Tongue (tissue), 2 donors: ENCODE measurements around the gene GAS1. TPM values are rescaled to one million over a fixed set of nuclear protein-coding genes. Genes with fewer than 3 reads are reported as not detected.

Experiments used
- DNase-seq: peaks from one replicate; pipeline ENCODE4 v3.0.0-alpha.2; 2015
- total RNA-seq: library from RNA; depleted of rRNA; stranded (reverse); fragments of >200 nt; gene quantifications from one replicate; pipeline ENCODE4 v1.2.3, GENCODE V29; 2014

Gene GAS1, protein sequence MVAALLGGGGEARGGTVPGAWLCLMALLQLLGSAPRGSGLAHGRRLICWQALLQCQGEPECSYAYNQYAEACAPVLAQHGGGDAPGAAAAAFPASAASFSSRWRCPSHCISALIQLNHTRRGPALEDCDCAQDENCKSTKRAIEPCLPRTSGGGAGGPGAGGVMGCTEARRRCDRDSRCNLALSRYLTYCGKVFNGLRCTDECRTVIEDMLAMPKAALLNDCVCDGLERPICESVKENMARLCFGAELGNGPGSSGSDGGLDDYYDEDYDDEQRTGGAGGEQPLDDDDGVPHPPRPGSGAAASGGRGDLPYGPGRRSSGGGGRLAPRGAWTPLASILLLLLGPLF
- 142 TPM for total RNA-seq

DNA sequence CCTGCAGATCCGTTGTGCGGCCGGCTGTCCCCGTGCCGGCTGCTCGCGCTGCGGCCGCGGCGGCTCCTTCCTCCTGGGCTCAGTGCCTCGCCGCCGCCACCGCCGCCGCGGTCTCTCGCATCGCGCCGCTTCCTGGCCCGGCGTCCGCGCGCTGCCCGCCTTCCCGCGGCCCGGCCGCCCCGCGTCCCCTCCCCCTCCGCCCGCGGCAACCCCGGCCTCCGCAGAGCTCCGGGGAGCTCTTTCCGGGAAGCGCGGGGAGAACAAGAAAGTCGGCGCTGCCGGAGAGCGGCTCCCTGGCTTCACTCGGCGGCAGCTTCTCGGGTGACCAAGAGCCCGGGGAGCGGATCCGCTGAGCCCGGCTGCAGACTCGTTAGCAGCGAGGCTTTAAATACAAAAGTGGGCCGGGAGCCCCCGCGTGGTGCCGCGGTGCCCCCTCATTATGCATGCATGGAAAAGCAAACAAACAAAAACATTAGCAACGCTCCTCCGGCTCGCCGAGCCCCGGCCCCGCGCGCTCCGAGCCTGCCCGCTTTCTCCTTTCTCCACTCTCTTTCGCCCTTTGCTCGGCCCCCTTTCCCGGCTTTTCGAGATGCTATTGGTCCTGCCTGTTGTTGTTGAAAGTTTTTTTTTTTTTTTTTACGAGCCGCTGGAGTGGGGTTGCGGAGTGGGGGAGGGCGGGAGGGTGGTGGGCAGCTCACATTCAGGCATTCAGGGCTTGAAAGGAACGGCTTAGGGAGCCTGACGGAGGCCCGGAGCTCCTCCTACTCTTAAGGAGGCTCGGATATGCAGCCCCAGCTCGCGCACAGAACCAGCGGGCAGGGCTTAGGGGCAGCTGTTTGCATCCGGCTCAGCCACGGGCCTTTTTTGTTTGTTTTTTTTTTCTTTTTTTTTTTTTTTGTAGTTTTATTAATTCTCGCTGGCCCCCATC lies at the start of gene GAS1:
GAS1 (minus strand) TSS at position 361 of the 928 bp plus-strand sequence. CDS start 727 bp downstream, outside the sequence.
- peak; percentile 98 for DNase-seq

GRCh38 chr9:86994231-86994630 lies 46.9 kb upstream of the GAS1 start:
- no peak for DNase-seq

- DNase-seq = no peak
These were observed 46.5 kb upstream of the GAS1 start for GRCh38 chr9:86993830-86994229.

GRCh38 chr9:86991077-86991476 lies 43.8 kb upstream of the GAS1 start:
- no peak for DNase-seq

DNA sequence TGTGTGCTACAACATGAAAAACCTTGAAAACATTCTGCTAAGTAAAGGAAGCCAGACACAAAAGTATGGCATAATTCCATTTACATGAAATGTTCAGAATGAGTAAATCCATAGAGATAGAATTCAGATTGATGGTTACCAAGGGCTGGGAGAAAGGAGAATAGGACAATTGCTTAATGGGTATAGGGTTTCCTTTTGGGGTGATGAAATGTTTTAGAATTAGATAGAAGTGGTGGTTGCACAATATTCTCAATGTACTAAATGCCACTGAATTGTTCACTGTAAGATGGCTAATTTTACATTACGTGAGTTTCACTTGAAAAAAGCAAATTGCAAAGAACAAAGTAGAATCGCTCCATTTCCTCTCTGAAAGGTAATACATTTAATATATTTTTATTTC lies 43.0 kb upstream of the GAS1 start:
- no peak for DNase-seq

DNA sequence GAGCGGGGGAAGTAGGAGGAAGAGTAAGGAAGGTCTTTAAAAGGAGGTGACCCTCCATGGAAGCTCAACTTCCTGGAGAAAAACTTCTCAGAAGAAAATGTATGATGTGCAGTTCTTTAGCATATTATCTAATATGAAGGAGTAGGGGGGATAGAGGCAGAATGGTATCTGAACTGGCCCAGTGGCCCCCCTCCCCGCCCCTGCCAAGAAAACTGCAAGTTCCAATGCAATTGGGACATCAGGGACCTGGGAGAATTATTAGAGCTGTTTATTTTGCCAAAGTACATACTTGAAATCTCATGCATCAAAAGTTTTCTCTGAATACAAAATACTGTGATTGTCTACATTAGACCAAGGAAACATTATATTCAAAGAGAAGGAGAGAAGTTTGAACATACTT lies 40.6 kb upstream of the GAS1 start:
- DNase-seq = no peak

GRCh38 chr9:86985132-86985647 lies 37.9 kb upstream of the GAS1 start:
- no peak for DNase-seq

GRCh38 chr9:86983620-86984259 lies 36.4 kb upstream of the GAS1 start:
- DNase-seq = peak; percentile 60

- no peak for DNase-seq
These were observed 35.9 kb upstream of the GAS1 start for GRCh38 chr9:86983249-86983619.

DNA sequence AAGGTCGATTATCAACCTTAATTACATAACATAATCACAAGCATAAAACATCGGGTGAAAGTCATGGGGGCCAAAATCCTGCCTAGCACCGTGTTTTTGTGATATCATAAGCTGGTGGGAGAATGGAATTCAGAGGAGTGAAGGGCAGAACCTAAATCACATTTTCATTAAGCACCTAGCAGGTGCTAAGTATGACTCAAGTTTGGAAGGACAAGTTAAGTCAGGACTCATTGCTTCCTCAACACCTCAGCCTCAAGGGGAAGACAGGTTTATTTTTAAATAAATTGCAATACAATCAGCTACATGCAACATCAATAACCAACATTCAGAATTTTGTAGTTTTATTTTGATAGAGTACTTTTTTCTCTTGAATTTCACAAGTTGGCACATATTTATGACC lies 33.5 kb upstream of the GAS1 start:
- DNase-seq = no peak

DNA sequence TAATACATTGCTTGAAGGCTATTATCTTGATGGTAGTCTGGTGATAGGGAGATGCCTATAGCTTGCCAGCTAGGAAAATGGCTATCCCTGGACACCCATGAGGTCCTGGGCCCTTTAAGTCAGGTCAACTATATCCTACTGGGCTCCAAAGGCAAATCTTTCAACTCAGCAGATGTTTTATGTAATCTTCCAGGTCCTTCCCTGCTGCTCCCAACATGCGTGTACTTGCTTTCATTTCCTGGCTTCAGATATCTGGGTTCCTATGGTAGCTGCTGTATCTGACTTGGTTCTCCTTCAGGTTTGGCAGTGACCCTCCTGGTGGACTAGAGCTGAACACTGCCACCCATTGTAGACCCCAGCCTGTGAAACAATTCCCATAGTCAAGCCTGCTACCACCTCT lies 32.4 kb upstream of the GAS1 start:
- no peak for DNase-seq

- DNase-seq = peak; percentile 64
These were observed 31.7 kb upstream of the GAS1 start for GRCh38 chr9:86978922-86979474.

DNA sequence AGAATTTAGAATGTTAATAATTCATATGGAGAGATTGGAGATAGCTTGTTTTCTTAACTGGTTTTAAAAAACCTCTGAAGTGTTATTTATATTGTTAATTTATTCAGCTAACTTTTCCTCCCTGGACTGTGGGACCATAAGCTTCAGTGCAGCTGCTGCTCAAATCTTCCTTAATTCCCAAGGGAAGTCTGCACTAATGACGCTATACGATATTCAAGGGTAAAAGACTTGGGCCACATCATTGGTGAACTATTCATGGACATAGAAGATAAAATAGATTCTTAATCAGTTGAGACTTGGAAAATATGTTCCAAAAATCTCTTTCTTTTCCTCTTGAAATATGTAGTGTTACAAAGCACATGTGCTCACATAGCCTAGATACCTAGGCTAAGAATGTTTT lies 31.1 kb upstream of the GAS1 start:
- peak; percentile 73 for DNase-seq

DNA sequence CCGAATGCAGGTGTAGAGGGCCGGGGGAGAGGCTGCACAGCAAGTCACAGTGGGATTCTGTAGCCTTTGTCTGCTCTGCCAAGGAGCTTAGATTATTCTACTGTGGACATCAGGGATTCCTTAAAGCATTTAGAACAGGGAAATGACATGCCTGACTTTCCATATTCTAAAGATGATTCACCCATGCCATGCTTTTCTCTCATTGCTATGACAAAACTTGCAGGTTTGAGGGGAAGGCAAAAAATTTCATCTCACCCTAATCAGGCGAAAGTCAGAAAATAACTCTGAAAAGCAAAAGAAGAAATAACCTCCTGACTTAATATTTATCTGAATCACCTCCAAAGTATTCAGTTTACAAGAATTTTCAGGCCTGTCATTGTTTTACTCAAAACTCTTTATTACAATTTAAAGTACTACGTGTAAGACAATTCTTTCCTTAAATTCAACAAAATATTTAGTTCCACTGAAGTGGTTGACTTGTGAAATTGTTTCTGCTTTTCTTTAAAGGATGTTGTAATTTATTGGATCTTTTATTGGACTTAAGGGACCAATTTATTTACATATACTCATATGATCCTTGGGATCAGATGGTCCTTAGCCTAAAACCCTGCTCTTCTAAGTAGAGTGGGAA lies 30.0 kb upstream of the GAS1 start:
- no peak for DNase-seq

DNA sequence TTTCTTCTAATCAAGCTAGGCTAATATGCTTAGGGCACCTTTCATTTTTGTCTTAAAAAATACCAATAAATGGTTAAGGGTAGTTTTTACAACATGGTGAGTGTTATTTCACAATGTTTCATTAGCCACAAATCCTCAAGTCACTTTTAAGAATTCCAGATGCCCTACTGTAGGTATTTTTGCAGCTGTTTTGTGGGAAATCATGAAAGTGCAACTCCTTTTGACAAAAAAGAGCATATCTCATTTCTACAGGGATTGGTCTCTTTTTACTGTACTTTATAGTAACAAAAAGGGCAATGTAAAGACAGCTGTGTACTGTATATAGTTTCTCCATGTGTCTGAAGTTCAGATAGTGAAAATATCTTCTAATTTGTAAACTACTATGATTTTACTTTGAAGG lies 28.3 kb upstream of the GAS1 start:
- no peak for DNase-seq

- no peak for DNase-seq
These were observed 27.7 kb upstream of the GAS1 start for GRCh38 chr9:86975036-86975435.

- no peak for DNase-seq
These were observed 27.1 kb upstream of the GAS1 start for GRCh38 chr9:86974421-86974820.

DNA sequence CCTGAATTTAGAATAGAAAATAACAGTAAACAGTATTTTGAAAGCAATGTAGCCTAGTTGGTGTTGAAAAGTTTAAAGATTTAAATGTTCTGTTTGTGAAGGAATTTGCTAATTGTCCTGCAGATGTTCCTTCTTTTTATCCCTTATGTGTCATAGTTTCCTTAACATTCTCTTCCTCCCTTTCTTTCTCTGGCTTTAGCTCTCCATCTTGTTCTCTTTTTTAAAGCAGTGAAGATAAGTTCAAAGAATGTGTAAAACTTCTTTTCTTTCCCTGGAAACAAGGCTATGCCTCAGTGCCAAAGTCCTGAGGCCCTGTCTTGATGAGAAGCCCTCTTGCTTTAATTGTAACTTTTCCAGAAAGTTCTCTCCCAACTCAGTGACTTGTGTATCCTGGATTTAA lies 24.4 kb upstream of the GAS1 start:
- DNase-seq = no peak

GRCh38 chr9:86968258-86968920 lies 21.1 kb upstream of the GAS1 start:
- DNase-seq = no peak

GRCh38 chr9:86966852-86967511 lies 19.7 kb upstream of the GAS1 start:
- DNase-seq = no peak
